AG09319 (cell line): Measurements from ENCODE around the gene CBLN2.
A peak's percentile ranks its signal among the peaks of the same experiment; 100 is the strongest.

Experiments
- DNase-seq: peaks from one replicate; pipeline ENCODE4 v3.0.0-alpha.2; 2010; ENCODE audit warnings: low read depth; ENCODE audit errors: extremely low read depth
- TF ChIP-seq, protein P1 (sequence below): IDR thresholded peaks from 2 replicates; pipeline ENCODE4 v1.5.1; 2011; ENCODE audit warnings: low read depth, mild to moderate bottlenecking, inconsistent platforms, low read length, moderate library complexity

Gene CBLN2

DNA sequence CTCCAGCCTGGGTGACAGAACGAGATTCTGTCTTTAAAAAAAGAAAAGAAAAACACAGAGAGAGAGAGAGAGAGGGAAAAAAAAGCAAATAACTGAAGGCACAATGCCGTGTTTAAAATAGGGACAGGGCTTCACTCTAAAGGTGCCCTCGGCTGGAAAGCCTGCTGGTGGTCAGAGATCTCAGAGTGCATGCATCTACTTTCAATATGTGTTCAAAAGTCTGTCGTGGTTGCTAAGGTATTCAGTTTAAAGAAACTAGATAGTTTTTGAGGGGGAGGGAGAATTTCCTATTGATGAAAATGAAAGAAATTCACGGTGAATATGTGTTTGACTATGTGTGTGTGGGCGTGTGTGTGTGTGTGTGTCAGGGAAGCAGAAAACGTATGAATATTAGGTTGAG, 11.0 kb upstream of the CBLN2 start:
- DNase-seq, result no peak
- TF ChIP-seq, protein P1, sequence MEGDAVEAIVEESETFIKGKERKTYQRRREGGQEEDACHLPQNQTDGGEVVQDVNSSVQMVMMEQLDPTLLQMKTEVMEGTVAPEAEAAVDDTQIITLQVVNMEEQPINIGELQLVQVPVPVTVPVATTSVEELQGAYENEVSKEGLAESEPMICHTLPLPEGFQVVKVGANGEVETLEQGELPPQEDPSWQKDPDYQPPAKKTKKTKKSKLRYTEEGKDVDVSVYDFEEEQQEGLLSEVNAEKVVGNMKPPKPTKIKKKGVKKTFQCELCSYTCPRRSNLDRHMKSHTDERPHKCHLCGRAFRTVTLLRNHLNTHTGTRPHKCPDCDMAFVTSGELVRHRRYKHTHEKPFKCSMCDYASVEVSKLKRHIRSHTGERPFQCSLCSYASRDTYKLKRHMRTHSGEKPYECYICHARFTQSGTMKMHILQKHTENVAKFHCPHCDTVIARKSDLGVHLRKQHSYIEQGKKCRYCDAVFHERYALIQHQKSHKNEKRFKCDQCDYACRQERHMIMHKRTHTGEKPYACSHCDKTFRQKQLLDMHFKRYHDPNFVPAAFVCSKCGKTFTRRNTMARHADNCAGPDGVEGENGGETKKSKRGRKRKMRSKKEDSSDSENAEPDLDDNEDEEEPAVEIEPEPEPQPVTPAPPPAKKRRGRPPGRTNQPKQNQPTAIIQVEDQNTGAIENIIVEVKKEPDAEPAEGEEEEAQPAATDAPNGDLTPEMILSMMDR, result no peak

DNA sequence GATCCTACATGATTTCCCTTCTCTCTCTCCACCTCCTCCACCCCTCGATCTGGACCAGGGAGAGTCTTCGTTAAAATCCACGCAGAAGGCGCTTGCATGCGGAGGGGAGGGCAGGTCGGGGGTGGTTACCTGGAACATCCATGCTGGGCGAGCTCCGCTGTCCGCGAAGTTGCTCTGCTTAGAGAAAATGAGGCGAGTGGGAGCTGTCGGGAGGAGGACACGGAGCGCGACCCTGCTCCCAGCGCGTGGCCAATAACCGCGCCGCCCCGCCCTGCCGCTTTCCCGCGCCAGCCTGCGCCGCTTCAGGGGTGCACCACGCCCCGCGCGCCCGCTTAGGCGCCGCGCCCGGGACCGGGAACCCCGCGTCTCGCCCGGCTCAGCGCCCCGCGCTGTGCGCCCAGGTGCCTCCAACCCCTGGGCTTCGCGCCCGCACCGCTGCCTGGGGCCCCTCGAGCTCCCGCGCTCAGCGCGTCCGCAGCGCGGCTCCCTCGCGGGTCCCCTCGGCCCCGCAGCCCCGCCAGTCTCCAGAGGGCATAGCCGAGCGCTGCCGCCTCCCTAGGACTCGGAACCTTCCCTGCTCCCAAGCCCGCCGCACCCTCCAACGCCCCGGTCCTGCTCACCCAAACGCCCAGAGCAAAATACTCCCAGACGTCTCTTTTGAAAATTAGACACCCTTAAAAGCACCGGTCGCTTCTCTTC, 636 bp downstream of the CBLN2 start:
- TF ChIP-seq, protein P1, result no peak
- no peak for DNase-seq

DNA sequence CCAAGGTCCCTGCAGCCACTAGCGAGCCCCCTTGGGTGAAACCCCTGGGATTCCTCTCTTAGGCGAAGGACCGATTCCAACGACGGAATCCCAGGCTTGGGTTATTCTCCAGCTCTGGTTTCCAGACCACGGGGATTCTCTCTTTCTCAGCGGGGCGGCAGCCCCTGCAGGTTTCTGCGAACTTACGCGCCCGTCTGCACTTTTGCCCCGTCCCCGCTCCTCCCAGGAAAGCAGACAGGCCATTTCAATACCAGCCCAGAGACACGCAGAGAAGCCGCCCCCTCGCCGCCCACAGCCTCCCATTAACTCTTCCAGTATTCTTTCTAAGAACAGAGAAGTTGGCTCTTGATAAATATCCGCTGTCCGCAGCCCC, 1.2 kb downstream of the CBLN2 start:
- DNase-seq, result no peak
- TF ChIP-seq, protein P1, result no peak

DNA sequence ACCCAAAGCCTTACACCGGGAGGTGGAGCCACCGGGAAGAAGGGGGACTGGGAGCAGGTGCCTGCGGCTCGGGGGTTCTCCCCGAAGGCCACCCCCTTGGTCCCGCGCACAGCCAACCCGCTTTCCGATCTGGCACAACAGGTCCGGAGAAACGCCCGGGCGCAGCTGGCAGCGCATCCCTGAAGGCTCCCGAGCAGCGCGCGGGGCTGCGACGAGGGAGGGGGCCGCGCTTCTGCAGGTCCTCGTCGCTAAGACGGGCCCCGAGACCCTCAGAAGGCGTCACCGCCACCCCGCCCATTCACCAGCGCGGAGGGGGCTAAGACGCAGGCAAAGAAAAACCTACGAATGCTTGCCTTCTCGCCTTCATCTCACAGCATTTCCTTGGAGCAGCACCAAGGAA, 1.8 kb downstream of the CBLN2 start:
- DNase-seq, result no peak
- TF ChIP-seq, protein P1, result no peak

DNA sequence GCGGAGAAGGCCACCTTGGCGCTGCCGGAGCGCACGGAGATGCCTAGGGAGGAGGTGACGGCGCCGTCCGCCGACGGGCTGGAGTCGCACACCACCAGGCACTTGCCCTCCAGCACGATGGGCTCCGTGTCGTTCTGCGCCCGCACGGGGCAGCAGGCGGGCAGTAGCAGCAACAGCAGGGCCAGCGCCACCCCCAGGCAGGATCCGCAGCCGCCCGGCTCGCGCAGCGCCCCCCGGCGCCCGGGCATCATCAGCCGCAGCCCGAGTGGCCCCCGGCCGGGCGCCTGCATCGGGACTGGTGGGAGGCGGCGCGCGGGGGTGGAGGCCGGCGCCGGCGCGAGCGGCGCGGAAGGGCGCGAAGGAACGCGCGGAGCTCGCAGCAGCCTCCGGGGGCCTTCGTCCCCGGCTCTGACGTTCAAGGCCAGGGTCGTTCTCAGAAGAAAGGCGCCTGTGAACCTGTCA, 2.2 kb downstream of the CBLN2 start:
- no peak for DNase-seq

DNA sequence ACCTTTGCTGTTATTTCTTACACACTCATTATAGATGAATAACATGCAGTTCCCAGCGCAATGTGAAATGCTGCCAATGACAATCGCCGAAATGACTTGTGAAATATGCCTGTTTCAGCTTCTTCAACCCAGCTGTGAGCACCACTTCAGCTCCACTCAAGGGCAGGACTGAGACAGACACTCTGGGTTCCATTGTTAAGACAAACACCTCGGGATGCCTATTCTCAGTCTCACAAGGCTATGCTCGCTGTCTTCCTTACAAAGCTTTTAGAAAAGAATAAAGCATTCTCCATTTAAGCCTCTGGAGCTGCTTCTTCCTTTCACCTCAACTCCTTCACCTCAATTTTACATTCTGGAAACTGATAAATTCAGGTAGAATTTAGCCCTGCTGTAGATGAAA, 4.2 kb downstream of the CBLN2 start:
- TF ChIP-seq, protein P1, result no peak
- no peak for DNase-seq

More for the DNA sequence above, 2.2 kb downstream of the CBLN2 start:
- TF ChIP-seq, protein P1, result no peak

DNA sequence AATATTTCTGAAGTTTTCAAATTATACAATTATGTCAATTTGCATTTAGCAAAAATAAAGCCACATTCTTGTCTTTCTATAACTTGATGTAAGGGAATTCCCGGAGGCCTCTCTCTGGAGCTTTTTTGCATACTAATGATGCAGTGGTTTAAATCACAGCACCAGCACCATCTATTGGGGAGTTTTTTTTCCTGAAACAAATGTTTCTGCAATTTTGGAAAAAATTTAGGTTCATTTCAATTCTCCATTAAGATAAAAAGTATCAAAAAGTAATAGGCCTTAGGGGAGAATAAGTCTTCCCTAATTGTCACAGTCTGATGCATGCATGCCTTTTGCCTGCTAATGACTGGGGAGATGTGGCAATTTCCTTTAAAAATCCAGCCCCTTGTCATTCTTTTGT, 13.5 kb downstream of the CBLN2 start:
- TF ChIP-seq, protein P1, result peak; percentile 29
- no peak for DNase-seq
